Left ventricle myocardium superior (tissue), 1 donor: ENCODE data around the gene LARGE1. TPM values are rescaled to one million over a fixed set of nuclear protein-coding genes. Genes with fewer than 3 reads are reported as not detected.
A peak's percentile ranks its signal among the peaks of the same experiment; 100 is the strongest.

ENCODE experiments used
- ATAC-seq: fragments of 200-7000 bp; cut with Tn5 transposase; one replicate; pipeline ENCODE4 v1.9.1; 2020; ENCODE audit warnings: mild to moderate bottlenecking, moderate library complexity
- DNase-seq: peaks from one replicate; pipeline ENCODE4 v3.0.0-alpha.2; 2020
- intact Hi-C: fragments of 100-400 bp; cut with micrococcal nuclease; formaldehyde crosslinking; loops from one replicate; pipeline ENCODE4 v1.11.0; 2022
- total RNA-seq: library from RNA; stranded (reverse); fragmentation: NEBNext Ultra II Directional; extraction: Animal tissue kit (Norgen Biotek cat#: 25700); gene quantifications from one replicate; pipeline ENCODE4 v1.2.1, GENCODE V29; 2021
- donor health status: DM: no; HTN: yes; CAD: no; lungs with severe emphysema.

LARGE1 gene
- total RNA-seq, 1 donor from 2014 or later = 147 TPM

- ATAC-seq = no peak
- intact Hi-C loops = no loop called here
- no peak for DNase-seq
Observed at GRCh38 chr22:33456511-33456910, 463.8 kb downstream of the LARGE1 start.

- peak; percentile 26 for ATAC-seq
- intact Hi-C loops = no loop called here
Observed at GRCh38 chr22:33455036-33455435, 465.2 kb downstream of the LARGE1 start.

GRCh38 chr22:33451866-33452469 lies 468.3 kb downstream of the LARGE1 start:
- peak; percentile 45 for ATAC-seq
- no peak for DNase-seq
- intact Hi-C loops = no loop called here

More at GRCh38 chr22:33455036-33455435, 465.2 kb downstream of the LARGE1 start:
- no peak for DNase-seq

GRCh38 chr22:33450756-33451155 lies 469.5 kb downstream of the LARGE1 start:
- intact Hi-C loops = no loop called here
- ATAC-seq (no peak), DNase-seq (no peak)

- no peak for DNase-seq
- no peak for ATAC-seq
- intact Hi-C loops = no loop called here
Observed at GRCh38 chr22:33447733-33448132, 472.5 kb downstream of the LARGE1 start.

- intact Hi-C loops = no loop called here
- DNase-seq = peak; percentile 40
- ATAC-seq = peak; percentile 38
Observed at GRCh38 chr22:33443683-33444082, 476.6 kb downstream of the LARGE1 start.

GRCh38 chr22:33440756-33441155 lies 479.5 kb downstream of the LARGE1 start:
- ATAC-seq (no peak), DNase-seq (no peak)
- intact Hi-C loops = no loop called here

- intact Hi-C loops = no loop called here
- ATAC-seq = no peak
Observed at GRCh38 chr22:33438273-33438672, 482.0 kb downstream of the LARGE1 start.

GRCh38 chr22:33431300-33431699 lies 489.0 kb downstream of the LARGE1 start:
- no peak for DNase-seq
- ATAC-seq = no peak
- intact Hi-C loops = no loop called here

More at GRCh38 chr22:33438273-33438672, 482.0 kb downstream of the LARGE1 start:
- DNase-seq = no peak

- no peak for ATAC-seq
- DNase-seq = no peak
- intact Hi-C loops = no loop called here
Observed at GRCh38 chr22:33429281-33429680, 491.0 kb downstream of the LARGE1 start.

- intact Hi-C loops = no loop called here
- no peak for DNase-seq
- ATAC-seq = no peak
Observed at GRCh38 chr22:33427461-33427860, 492.8 kb downstream of the LARGE1 start.

GRCh38 chr22:33426451-33426850 lies 493.8 kb downstream of the LARGE1 start:
- DNase-seq (no peak), ATAC-seq (peak; percentile 43)
- intact Hi-C loops = no loop called here

- intact Hi-C loops = no loop called here
- DNase-seq = no peak
- ATAC-seq = peak; percentile 87
Observed at GRCh38 chr22:33421859-33422258, 498.4 kb downstream of the LARGE1 start.

GRCh38 chr22:33418484-33418883 lies 501.8 kb downstream of the LARGE1 start:
- ATAC-seq (no peak), DNase-seq (no peak)
- intact Hi-C loops = no loop called here

- intact Hi-C loops = no loop called here
- DNase-seq (no peak), ATAC-seq (no peak)
Observed at GRCh38 chr22:33415401-33415800, 504.9 kb downstream of the LARGE1 start.

GRCh38 chr22:33409079-33409478 lies 511.2 kb downstream of the LARGE1 start:
- intact Hi-C loops = no loop called here
- ATAC-seq = no peak
- DNase-seq = no peak

- intact Hi-C loops = no loop called here
- ATAC-seq (peak; percentile 89), DNase-seq (peak; percentile 47)
Observed at GRCh38 chr22:33405194-33405593, 515.1 kb downstream of the LARGE1 start.

GRCh38 chr22:33404723-33405122 lies 515.6 kb downstream of the LARGE1 start:
- ATAC-seq (no peak), DNase-seq (no peak)
- intact Hi-C loops = no loop called here

- DNase-seq (no peak), ATAC-seq (no peak)
- intact Hi-C loops = no loop called here
Observed at GRCh38 chr22:33402325-33402724, 518.0 kb downstream of the LARGE1 start.

GRCh38 chr22:33401291-33401690 lies 519.0 kb downstream of the LARGE1 start:
- intact Hi-C loops = no loop called here
- DNase-seq (no peak), ATAC-seq (no peak)

GRCh38 chr22:33400891-33401290 lies 519.4 kb downstream of the LARGE1 start:
- DNase-seq = peak; percentile 47
- intact Hi-C loops = no loop called here
- ATAC-seq = peak; percentile 54
